Brain microvascular endothelial cell (primary cell): ENCODE results near the gene TMPRSS6.

Experiments
- DNase-seq: peaks from one replicate; pipeline ENCODE4 v3.0.0-alpha.2; 2020
- H3K27ac ChIP-seq: fragments of 250-450 bp; sonication (Bioruptor Pico); 2 replicates; pipeline ENCODE4 v1.5.1; 2020; ENCODE audit warnings: mild to moderate bottlenecking, moderate library complexity
- H3K27me3 ChIP-seq: fragments of 250-450 bp; sonication (Bioruptor Pico); replicated peaks from 2 replicates; pipeline ENCODE4 v1.5.1; 2020; ENCODE audit warnings: mild to moderate bottlenecking
- H3K36me3 ChIP-seq: fragments of 250-450 bp; sonication (Bioruptor Pico); replicated peaks from 2 replicates; pipeline ENCODE4 v1.5.1; 2020; ENCODE audit warnings: mild to moderate bottlenecking
- H3K4me3 ChIP-seq: 2 replicates; pipeline ENCODE4 v1.5.1; 2011; ENCODE audit warnings: low read depth, mild to moderate bottlenecking, control low read depth, low read length, moderate library complexity
- in situ Hi-C: cut with HindIII; loops from 2 replicates; pipeline ENCODE4 v1.10.0; 2017; ENCODE audit warnings: low sequenced_read_pairs, low pct_ligation_motif_present
- TF ChIP-seq, protein P1 (sequence below): IDR thresholded peaks from 2 replicates; pipeline ENCODE4 v1.5.1; 2011; ENCODE audit warnings: low read depth, mild to moderate bottlenecking, moderate library complexity, low read length, control low read depth, inconsistent platforms; ENCODE audit errors: missing control alignments

The TMPRSS6 gene

DNA sequence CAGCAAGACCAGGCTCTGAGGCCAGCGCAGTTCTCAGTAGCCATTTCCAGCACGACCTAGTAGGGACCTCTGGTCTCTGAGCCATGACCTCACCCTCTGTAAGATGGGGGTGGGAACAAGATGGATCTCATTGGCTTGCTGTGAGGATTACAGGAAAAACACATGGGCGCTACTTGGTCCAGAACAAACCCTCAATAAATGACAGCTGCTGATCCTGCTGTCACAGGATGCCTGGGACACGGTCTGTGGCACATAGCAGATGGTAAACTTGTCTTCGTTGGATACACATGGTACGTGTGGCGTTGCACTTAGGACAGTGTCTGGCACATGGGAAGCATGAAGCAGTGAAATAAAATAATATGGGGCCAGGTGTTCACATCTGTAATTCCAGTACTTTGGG, 62.5 kb downstream of the TMPRSS6 start:
- H3K27ac ChIP-seq, result no peak overlapping the region
- in situ Hi-C loops, result no loop called here

DNA sequence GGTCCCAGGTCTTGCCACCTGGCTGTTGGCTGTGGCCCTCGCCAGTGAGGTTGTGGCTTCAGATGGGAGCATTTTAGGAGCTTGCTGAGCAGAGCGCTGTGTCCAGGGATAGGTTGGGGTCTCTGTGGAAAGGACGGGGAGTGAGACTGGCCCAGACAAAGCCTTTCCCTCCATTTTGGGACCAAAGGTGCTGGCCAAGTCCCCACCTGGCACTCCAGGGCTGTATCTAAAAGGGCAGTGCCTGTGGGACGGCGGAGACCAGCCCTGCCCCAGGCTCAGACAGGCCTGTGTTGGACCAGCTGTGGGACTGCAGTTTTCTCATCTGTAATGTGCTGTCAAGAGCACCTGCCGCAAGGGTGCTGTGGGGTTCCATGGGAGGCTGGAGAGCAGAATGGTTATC, 62.9 kb downstream of the TMPRSS6 start:
- Histone ChIP-seq H3K36me3 (no peaks in the 10 kb centered on the region), H3K27me3 (no peaks in the 10 kb centered on the region), H3K27ac (no peak overlapping the region), H3K4me3 (no peak overlapping the region)
- TF ChIP-seq, protein P1, sequence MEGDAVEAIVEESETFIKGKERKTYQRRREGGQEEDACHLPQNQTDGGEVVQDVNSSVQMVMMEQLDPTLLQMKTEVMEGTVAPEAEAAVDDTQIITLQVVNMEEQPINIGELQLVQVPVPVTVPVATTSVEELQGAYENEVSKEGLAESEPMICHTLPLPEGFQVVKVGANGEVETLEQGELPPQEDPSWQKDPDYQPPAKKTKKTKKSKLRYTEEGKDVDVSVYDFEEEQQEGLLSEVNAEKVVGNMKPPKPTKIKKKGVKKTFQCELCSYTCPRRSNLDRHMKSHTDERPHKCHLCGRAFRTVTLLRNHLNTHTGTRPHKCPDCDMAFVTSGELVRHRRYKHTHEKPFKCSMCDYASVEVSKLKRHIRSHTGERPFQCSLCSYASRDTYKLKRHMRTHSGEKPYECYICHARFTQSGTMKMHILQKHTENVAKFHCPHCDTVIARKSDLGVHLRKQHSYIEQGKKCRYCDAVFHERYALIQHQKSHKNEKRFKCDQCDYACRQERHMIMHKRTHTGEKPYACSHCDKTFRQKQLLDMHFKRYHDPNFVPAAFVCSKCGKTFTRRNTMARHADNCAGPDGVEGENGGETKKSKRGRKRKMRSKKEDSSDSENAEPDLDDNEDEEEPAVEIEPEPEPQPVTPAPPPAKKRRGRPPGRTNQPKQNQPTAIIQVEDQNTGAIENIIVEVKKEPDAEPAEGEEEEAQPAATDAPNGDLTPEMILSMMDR, result no peak
- in situ Hi-C loops, result no loop called here
- DNase-seq, result no peak

More for the DNA sequence above, 62.5 kb downstream of the TMPRSS6 start:
- H3K36me3 ChIP-seq, result no peaks in the 10 kb centered on the region
- H3K4me3 ChIP-seq, result no peak overlapping the region
- DNase-seq, result no peak
- TF ChIP-seq, protein P1, result no peak
- no peaks in the 10 kb centered on the region for H3K27me3 ChIP-seq

DNA sequence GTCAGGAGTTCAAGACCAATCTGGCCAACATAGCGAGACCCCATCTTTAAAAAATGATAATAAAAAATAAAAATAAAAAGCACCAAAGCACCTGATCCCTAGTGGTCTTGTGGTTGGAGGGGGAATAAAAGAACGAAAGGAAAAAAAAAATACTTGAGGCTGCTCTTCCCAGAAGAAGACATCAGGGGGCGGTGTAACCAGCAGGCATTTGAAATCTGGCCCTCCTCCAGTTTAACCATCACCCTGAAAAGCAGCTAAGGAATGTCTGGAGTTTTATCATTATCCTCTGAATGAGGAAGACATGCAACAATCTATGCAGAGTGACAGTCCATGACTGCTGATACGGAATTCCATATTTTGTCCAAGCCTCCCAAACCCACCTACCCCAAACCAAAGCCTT, 63.6 kb downstream of the TMPRSS6 start:
- TF ChIP-seq, protein P1, result peak; percentile 72
- peak; percentile 44 for DNase-seq
- in situ Hi-C loops, result no loop called here

DNA sequence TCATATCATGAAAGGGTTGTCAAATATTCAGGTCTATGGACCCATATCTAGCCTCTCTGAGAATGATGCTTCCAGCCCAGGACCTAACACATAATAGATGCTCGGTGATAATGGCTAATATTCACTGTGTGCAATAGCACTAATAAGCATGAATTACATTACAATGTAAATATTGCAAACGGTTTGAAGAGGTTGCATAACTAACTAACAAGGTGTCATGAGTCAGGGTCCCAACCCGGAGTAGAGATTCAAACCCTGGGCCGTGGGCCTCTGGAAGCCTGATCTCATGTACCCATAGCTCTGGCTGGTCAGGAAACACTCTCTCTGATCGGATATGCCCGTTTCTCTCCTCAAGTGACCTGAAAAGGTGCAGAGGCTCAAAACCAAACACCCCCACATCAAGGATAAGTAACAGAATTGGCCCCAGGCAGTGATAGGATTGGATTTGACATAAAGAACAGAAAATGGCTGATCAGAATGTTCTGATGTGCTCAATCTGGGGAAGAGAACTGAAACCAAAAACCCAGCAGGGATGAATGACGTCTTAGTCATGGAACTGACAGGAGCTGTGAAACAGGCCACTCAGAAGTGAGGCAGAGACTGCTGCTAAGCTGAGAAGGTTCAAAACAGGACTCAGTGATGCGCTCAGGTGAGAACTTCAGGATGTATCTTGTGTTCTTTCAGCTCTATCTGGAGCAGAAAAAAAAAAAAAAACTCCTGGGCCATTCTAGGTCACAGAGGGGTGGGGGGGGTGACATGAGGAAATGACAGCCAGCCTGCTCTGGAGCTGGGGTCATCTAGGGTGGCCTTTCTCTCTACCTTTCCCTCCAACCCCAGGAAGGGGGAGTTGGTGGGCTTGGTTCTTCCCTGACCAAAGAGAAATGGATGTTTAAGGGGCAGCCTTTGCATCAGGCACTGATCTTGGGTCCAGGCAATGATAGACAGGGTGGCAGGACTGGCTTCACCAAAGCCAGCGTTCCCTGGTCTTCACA, 64.6 kb downstream of the TMPRSS6 start:
- no peak for DNase-seq
- in situ Hi-C loops, result no loop called here
- Histone ChIP-seq H3K36me3 (no peaks in the 10 kb centered on the region), H3K4me3 (no peak overlapping the region), H3K27ac (no peak overlapping the region), H3K27me3 (no peaks in the 10 kb centered on the region)
- TF ChIP-seq, protein P1, result no peak

More for the DNA sequence above, 63.6 kb downstream of the TMPRSS6 start:
- H3K27ac ChIP-seq, result no peak overlapping the region
- H3K27me3 ChIP-seq, result no peaks in the 10 kb centered on the region
- H3K4me3 ChIP-seq, result no peak overlapping the region
- no peaks in the 10 kb centered on the region for H3K36me3 ChIP-seq

DNA sequence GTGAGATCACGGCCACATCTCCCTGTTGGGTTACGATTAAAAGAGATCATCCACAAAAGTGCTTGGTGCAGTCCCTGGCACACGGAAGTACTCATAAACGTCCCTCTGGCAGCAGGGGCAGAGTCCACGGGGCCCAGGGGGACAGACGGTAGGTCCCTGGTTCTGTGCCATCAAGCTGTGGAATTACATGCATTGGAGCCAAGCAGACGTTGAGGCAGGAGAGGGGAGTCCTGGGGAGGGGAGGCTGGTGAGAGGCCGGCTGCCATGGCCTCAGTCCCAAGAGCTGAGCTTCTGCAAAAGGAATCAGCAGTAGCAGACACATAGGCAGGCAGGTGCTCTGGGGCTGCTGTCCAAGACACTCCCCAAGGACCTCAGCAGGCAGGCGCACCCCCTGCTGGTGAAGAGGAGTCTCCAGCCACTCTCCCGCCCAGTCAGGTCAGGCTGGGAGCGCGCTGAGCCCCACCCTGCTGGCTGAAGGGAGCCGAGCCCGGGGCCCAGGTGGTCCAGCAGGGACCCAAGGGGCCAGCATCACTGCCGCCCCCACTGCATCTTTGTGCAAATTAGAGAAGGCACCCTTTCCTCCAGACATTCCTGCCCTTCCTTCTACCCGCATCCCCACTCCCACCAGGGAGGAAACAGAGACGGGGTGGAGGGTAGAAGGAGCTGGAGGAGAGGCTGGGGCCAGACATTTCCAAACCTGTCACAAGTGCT, 65.5 kb downstream of the TMPRSS6 start:
- in situ Hi-C loops, result no loop called here
- Histone ChIP-seq H3K4me3 (no peak overlapping the region), H3K36me3 (no peaks in the 10 kb centered on the region), H3K27ac (no peak overlapping the region), H3K27me3 (no peaks in the 10 kb centered on the region)
- DNase-seq, result no peak
- TF ChIP-seq, protein P1, result peak; percentile 71
